GM18502 (cell line): ENCODE measurements around the gene CAMK1G.

ENCODE experiments used
- ATAC-seq: cut with Tn5 transposase; IDR thresholded peaks from one replicate; pipeline ENCODE4 v1.9.1; 2021; ENCODE audit warnings: mild to moderate bottlenecking; ENCODE audit not compliant: unreplicated experiment, poor library complexity

Gene CAMK1G

GRCh38 chr1:209561532-209561931, 22.0 kb upstream of the CAMK1G start:
- ATAC-seq, result no peak

- ATAC-seq, result no peak
Observed at GRCh38 chr1:209564849-209565248, 18.7 kb upstream of the CAMK1G start.

GRCh38 chr1:209565759-209566678, 17.5 kb upstream of the CAMK1G start:
- peak; percentile 87 for ATAC-seq

- no peak for ATAC-seq
Observed at GRCh38 chr1:209567698-209568175, 15.8 kb upstream of the CAMK1G start.

GRCh38 chr1:209569455-209570207, 13.9 kb upstream of the CAMK1G start:
- ATAC-seq, result no peak

- no peak for ATAC-seq
Observed at GRCh38 chr1:209570743-209571142, 12.8 kb upstream of the CAMK1G start.

GRCh38 chr1:209576392-209577197, 6.9 kb upstream of the CAMK1G start:
- ATAC-seq, result peak; percentile 80

- ATAC-seq, result no peak
Observed at GRCh38 chr1:209577346-209577745, 6.2 kb upstream of the CAMK1G start.

- no peak for ATAC-seq
Observed at GRCh38 chr1:209580577-209580976, 2.9 kb upstream of the CAMK1G start.

GRCh38 chr1:209584231-209584672, 738 bp downstream of the CAMK1G start:
- no peak for ATAC-seq

GRCh38 chr1:209585197-209585596, 1.7 kb downstream of the CAMK1G start:
- ATAC-seq, result no peak

- ATAC-seq, result no peak
Observed at GRCh38 chr1:209585672-209586071, 2.2 kb downstream of the CAMK1G start.

GRCh38 chr1:209586221-209586740, 2.8 kb downstream of the CAMK1G start:
- ATAC-seq, result no peak

GRCh38 chr1:209587789-209588188, 4.3 kb downstream of the CAMK1G start:
- ATAC-seq, result no peak

GRCh38 chr1:209589440-209589839, 5.9 kb downstream of the CAMK1G start:
- ATAC-seq, result no peak

GRCh38 chr1:209589863-209590262, 6.3 kb downstream of the CAMK1G start:
- ATAC-seq, result no peak

- no peak for ATAC-seq
Observed at GRCh38 chr1:209590405-209590804, 6.9 kb downstream of the CAMK1G start.

GRCh38 chr1:209593747-209594146, 10.2 kb downstream of the CAMK1G start:
- no peak for ATAC-seq

GRCh38 chr1:209594440-209594839, 10.9 kb downstream of the CAMK1G start:
- no peak for ATAC-seq

GRCh38 chr1:209595028-209595427, 11.5 kb downstream of the CAMK1G start:
- ATAC-seq, result no peak
